Ovary (tissue), 3 donors: Measurements from ENCODE around the gene PPM1H.

ENCODE experiments used
- CTCF ChIP-seq, 3 donors: fragments of 450-650 bp in 2 of 3; fragments of 200-600 bp in 1 of 3; IDR thresholded peaks; one replicate each; pipeline versions ENCODE4 v1.5.1 to v1.8.0; 2016 to 2022; ENCODE audit warnings: antibody characterized with exemption in 3 of 3, mild to moderate bottlenecking in 1 of 3
- POLR2A ChIP-seq: fragments of 450-650 bp; IDR thresholded peaks from one replicate; pipeline ENCODE4 v1.6.1; 2017; ENCODE audit warnings: antibody characterized with exemption, mild to moderate bottlenecking, moderate library complexity
- donor health status: DM: no; HTN: no; CAD: no.

- TF ChIP-seq CTCF (IDR thresholded peaks at IDR 0.05): no peak
- no peak for TF ChIP-seq POLR2A
These were observed 131.2 kb downstream of the PPM1H start for GRCh38 chr12:62803756-62804155.
